K562 (cell line): ENCODE measurements around the gene SPEG. TPM values are rescaled to one million over a fixed set of nuclear protein-coding genes. Genes with fewer than 3 reads are reported as not detected.

ENCODE experiments used
- ATAC-seq: fragments of 200-7000 bp; cut with Tn5 transposase; 3 replicates; pipeline ENCODE4 v1.9.1; 2020; ENCODE audit warnings: moderate library complexity
- BruUV-seq: library from RNA; stranded (reverse); fragments of 400-500 nt; replicated peaks from 2 replicates; lab custom pipeline; 2021; lab: Mats Ljungman, UMichigan
- CTCF ChIA-PET: fragments of 300-600 bp; formaldehyde crosslinking; extraction: SDS; loops from one replicate; lab custom pipeline; 2021; ENCODE audit warnings: low intra/inter-chr PET ratio; lab: Yijun Ruan, JAX
- POLR2A ChIA-PET: fragments of 300-600, 350-650 bp; sonication (Branson Sonifier 250); formaldehyde crosslinking; extraction: SDS; loops from one replicate; lab custom pipeline; 2021; ENCODE audit warnings: antibody characterized with exemption, inconsistent platforms; lab: Yijun Ruan, JAX
- DNase-seq, 4 experiments: peaks; one replicate each; pipeline versions ENCODE4 v3.0.0 to v3.0.0-alpha.2; 2011 to 2018; ENCODE audit warnings: low spot score in 3 of 4, mixed read lengths in 3 of 4; ENCODE audit errors: extremely low read depth in 1 of 4
- FAIRE-seq: peaks from 2 replicates; lab custom pipeline; 2011; peaks lifted over from hg19 to GRCh38; lab: Jason Lieb, UNC
- H2AFZ ChIP-seq: 2 replicates; pipeline ENCODE4 v1.6.0; 2011; ENCODE audit warnings: low read depth, low read length, control low read depth, inconsistent platforms
- H3K27ac ChIP-seq: fragments of 200-600 bp; 3 replicates; pipeline ENCODE4 v1.8.0; 2011; ENCODE audit warnings: low read depth, mild to moderate bottlenecking, control low read depth, inconsistent platforms, low read length, moderate library complexity, mixed read lengths; ENCODE audit errors: extremely low read depth
- H3K27me3 ChIP-seq, 2 experiments: fragments of 300-600 bp in 1 of 2; 2 replicates in 1 of 2; 3 replicates in 1 of 2; pipeline versions ENCODE4 v1.6.0 to v1.8.0; 2011; ENCODE audit warnings: inconsistent platforms in 2 of 2, low read length in 2 of 2, mild to moderate bottlenecking in 1 of 2, mixed read lengths in 1 of 2, moderate library complexity in 1 of 2; ENCODE audit not compliant: control insufficient read depth in 2 of 2, insufficient read depth in 2 of 2
- H3K36me3 ChIP-seq: fragments of 300-600 bp; 3 replicates; pipeline ENCODE4 v1.8.0; 2011; ENCODE audit warnings: mild to moderate bottlenecking, low read length, inconsistent platforms; ENCODE audit not compliant: control insufficient read depth, insufficient read depth
- H3K4me1 ChIP-seq, 2 experiments: fragments of 200-600 bp in 1 of 2; replicated peaks in 1 of 2; 2 replicates in 1 of 2; 3 replicates in 1 of 2; pipeline versions ENCODE4 v1.5.1 to v1.8.0; 2011; ENCODE audit warnings: inconsistent platforms in 2 of 2, low read length in 2 of 2, mild to moderate bottlenecking in 1 of 2, mixed read lengths in 1 of 2, moderate library complexity in 1 of 2; ENCODE audit not compliant: control insufficient read depth in 2 of 2, insufficient read depth in 2 of 2
- H3K4me2 ChIP-seq: 2 replicates; pipeline ENCODE4 v1.6.1; 2011; ENCODE audit warnings: low read length, control low read depth, inconsistent platforms, mixed read lengths; ENCODE audit not compliant: insufficient read depth
- H3K4me3 ChIP-seq: fragments of 200-600 bp; sonication (generic), shearing (Covaris generic); 2 replicates; pipeline ENCODE4 v1.5.1; 2016; ENCODE audit warnings: control low read depth, inconsistent platforms
- H3K79me2 ChIP-seq: fragments of 200-600 bp; 3 replicates; pipeline ENCODE4 v1.8.0; 2011; ENCODE audit warnings: low read length, inconsistent platforms; ENCODE audit not compliant: control insufficient read depth, insufficient read depth
- H3K9ac ChIP-seq, 2 experiments: 2 replicates each; pipeline versions ENCODE4 v1.6.0 to v1.6.1; 2011; ENCODE audit warnings: low read depth in 2 of 2, low read length in 2 of 2, control low read depth in 1 of 2, inconsistent platforms in 1 of 2, mild to moderate bottlenecking in 1 of 2, mixed read lengths in 1 of 2; ENCODE audit not compliant: insufficient read depth in 1 of 2
- H3K9me1 ChIP-seq: one replicate; pipeline ENCODE4 v1.6.0; 2011; ENCODE audit warnings: inconsistent platforms, mild to moderate bottlenecking, low read length, moderate library complexity; ENCODE audit not compliant: control insufficient read depth, insufficient read depth
- H3K9me3 ChIP-seq: replicated peaks from 2 replicates; pipeline ENCODE4 v1.5.1; 2011; ENCODE audit warnings: low read depth, low read length, inconsistent platforms; ENCODE audit not compliant: control insufficient read depth, insufficient read depth
- H4K20me1 ChIP-seq: replicated peaks from 2 replicates; pipeline ENCODE4 v1.6.1; 2011; ENCODE audit warnings: low read length, inconsistent platforms, mixed read lengths; ENCODE audit not compliant: control insufficient read depth, insufficient read depth
- BCOR ChIP-seq: fragments of 450-650 bp; IDR thresholded peaks from 2 replicates; pipeline ENCODE4 v1.6.1; 2016
- CREB1 ChIP-seq, 2 experiments: sonication (generic) in 1 of 2; formaldehyde crosslinking in 1 of 2; IDR thresholded peaks; 2 replicates each; pipeline versions ENCODE4 v1.6.1 to v1.8.0; 2012 to 2022; ENCODE audit warnings: inconsistent platforms in 1 of 2, mild to moderate bottlenecking in 1 of 2, missing genetic modification reagents in 1 of 2, moderate library complexity in 1 of 2
- ELF2 ChIP-seq: fragments of 250-450 bp; sonication (Bioruptor Pico); IDR thresholded peaks from 2 replicates; pipeline ENCODE4 v1.5.0; 2021; ENCODE audit warnings: mild to moderate bottlenecking
- FIP1L1 ChIP-seq: fragments of 200-400 bp; formaldehyde crosslinking; IDR thresholded peaks from 2 replicates; pipeline ENCODE4 v1.6.1; 2018; ENCODE audit warnings: mild to moderate bottlenecking, low read depth, low read length; ENCODE audit not compliant: poor library complexity, severe bottlenecking
- HCFC1 ChIP-seq: IDR thresholded peaks from 2 replicates; pipeline ENCODE4 v1.6.1; 2012; ENCODE audit warnings: low read depth, low read length, improper control_type of control experiment
- NBN ChIP-seq: fragments of 450-650 bp; IDR thresholded peaks from 2 replicates; pipeline ENCODE4 v1.6.1; 2016; ENCODE audit warnings: low read depth, mild to moderate bottlenecking
- NFYB ChIP-seq: IDR thresholded peaks from 2 replicates; pipeline ENCODE4 v1.6.1; 2011; ENCODE audit warnings: mild to moderate bottlenecking, moderate library complexity; ENCODE audit not compliant: insufficient read length; ENCODE audit errors: extremely low read depth
- PML ChIP-seq: IDR thresholded peaks from 2 replicates; pipeline ENCODE4 v1.6.1; 2012; ENCODE audit warnings: low read length, inconsistent platforms
- TAF9B ChIP-seq: fragments of 450-650 bp; IDR thresholded peaks from 2 replicates; pipeline ENCODE4 v1.6.1; 2018; ENCODE audit warnings: mild to moderate bottlenecking; ENCODE audit not compliant: partially characterized antibody
- VEZF1 ChIP-seq: fragments of 200-800 bp; sonication (Bioruptor generic); IDR thresholded peaks from 2 replicates; pipeline ENCODE4 v1.6.1; 2017; ENCODE audit warnings: missing genetic modification characterization, missing compliant biosample characterization
- ZBED1 ChIP-seq: IDR thresholded peaks from 2 replicates; pipeline ENCODE4 v1.6.1; 2014
- ZNF639 ChIP-seq, 2 experiments: fragments of 200-800 bp in 1 of 2; sonication (Bioruptor generic) in 1 of 2; sonication (generic) in 1 of 2; formaldehyde crosslinking in 1 of 2; IDR thresholded peaks in 1 of 2; conservative IDR thresholded peaks in 1 of 2; 2 replicates each; pipeline versions ENCODE4 v1.5.0 to v1.6.1; 2016 to 2020; ENCODE audit warnings: missing compliant biosample characterization in 1 of 2, missing genetic modification characterization in 1 of 2, missing genetic modification reagents in 1 of 2
- ZNF740 ChIP-seq, 3 experiments: fragments of 200-800 bp in 1 of 3; sonication (Bioruptor generic) in 1 of 3; sonication (generic) in 1 of 3; formaldehyde crosslinking in 1 of 3; IDR thresholded peaks; 2 replicates each; pipeline versions ENCODE4 v1.6.1 to v1.8.0; 2016 to 2022; ENCODE audit warnings: mild to moderate bottlenecking in 2 of 3, missing compliant biosample characterization in 2 of 3, missing genetic modification characterization in 2 of 3, missing genetic modification reagents in 1 of 3
- WGBS: fragments of 100-300 bp; shearing (Covaris generic); methylation state at CpG from one replicate; pipeline ENCODE4 v1.1.6; 2016; ENCODE audit warnings: low coverage, mixed read lengths; ENCODE audit not compliant: insufficient coverage; ENCODE audit errors: missing lambda C conversion rate; 5-methylcytosine and 5-hydroxymethylcytosine counted together
- in situ Hi-C: fragments of 300-500 bp; cut with MboI; formaldehyde crosslinking; loops from 4 replicates; pipeline ENCODE4 v1.15.0; 2018; ENCODE audit warnings: inconsistent platforms, mixed read lengths
- intact Hi-C: fragments of 100-400 bp; cut with micrococcal nuclease; formaldehyde crosslinking; loops from 2 replicates; pipeline ENCODE4 v1.14.2; 2022
- polyA plus RNA-seq, 8 experiments: library from polyadenylated mRNA; depleted of rRNA in 4 of 8; stranded (reverse) in 5 of 8; unstranded in 3 of 8; fragments of >200 nt; fragmentation: Nextera tagmentation in 2 of 8; fragmentation: Illumina TruSeq in 1 of 8; extraction: Ambion mirVana in 2 of 8; extraction: Trizol in 1 of 8; gene quantifications; 2 replicates each; pipeline versions ENCODE4 v1.2.1 to v1.2.3, GENCODE V29; 2011 to 2014; ENCODE audit warnings: inconsistent platforms in 1 of 8, missing spikeins in 1 of 8
- total RNA-seq, 7 experiments: library from RNA; depleted of rRNA in 6 of 7; stranded (reverse); fragments of >200 nt in 6 of 7; fragmentation: Illumina TruSeq in 2 of 7; extraction: Trizol in 2 of 7; gene quantifications; 2 replicates each; pipeline versions ENCODE4 v1.2.1 to v1.2.3, GENCODE V29; 2011 to 2021; ENCODE audit warnings: low replicate concordance in 1 of 7

Gene SPEG
- total and polyA plus RNA-seq, 9 of the 15 experiments (the other 6 are each of a cell fraction or from before 2014, with no cell fraction given) = 0.49 to 8.7 (median 3.0) TPM

GRCh38 chr2:219497495-219498279 lies 63.0 kb downstream of the SPEG start (continued):
- TF ChIP-seq FIP1L1 (peak; percentile 55), CREB1 (IDR thresholded peaks at IDR 0.05) (no peak), CREB1 (CRISPR knock-in tag; IDR thresholded peaks at IDR 0.05) (0 out of 2 replicates have a peak, but pooled peaks have one; percentile 51), BCOR (peak; percentile 66; the same call in 1 of the 2 replicates), NBN (0 out of 2 replicates have a peak, but pooled peaks have one; percentile 28), PML (0 out of 2 replicates have a peak, but pooled peaks have one; percentile 24)

GRCh38 chr2:219498280-219499057 lies 63.8 kb downstream of the SPEG start, which contains the start of gene GMPPA:
TSS of gene GMPPA (plus strand) at chr2:219498891. CDS start at chr2:219499976, 1,085 bp downstream.
- Histone ChIP-seq H3K4me1 (peaks cover 47 to 60% of the 10 kb centered on the region in 2 experiments), H3K9me3 (no peaks in the 10 kb centered on the region), H3K79me2 (peaks cover 55% of the 10 kb centered on the region), H3K27me3 (no peaks in the 10 kb centered on the region), H3K9me1 (no peaks in the 10 kb centered on the region), H3K4me2 (peak within 1 kb of the TSS; percentile 96), H3K4me3 (peak within 1 kb of the TSS; percentile 64), H3K27ac (peak within 1 kb of the TSS; percentile 95), H3K36me3 (peaks cover 8% of the 10 kb centered on the region; the same call in 2 of the 3 replicates), H2AFZ (peak within 1 kb of the TSS; percentile 85), H3K9ac (peak within 1 kb of the TSS; percentile 88 to 98), H4K20me1 (no peaks in the 10 kb centered on the region)
- 0% methylated on average over 32 of the region's 49 CpGs for WGBS
- peak; percentile 74 to 95 (median 85) for DNase-seq
- FAIRE-seq = peak; percentile 96
- intact Hi-C loops (loop anchor here (1.0 kb wide), 3 partner anchors 12 to 28 kb away; no protein-coding TSS in a partner anchor), in situ Hi-C loops (no loop called here)
- POLR2A ChIA-PET = interaction anchor here (0.6 to 4.9 kb wide), 9 partner anchors 10 to 259 kb away, joined by 3 to 37 read pairs (median 5); partner anchors contain the start of gene ASIC4
- CTCF ChIA-PET = no interaction called here
- peak; percentile 85 for ATAC-seq
- TSS peak; percentile 92 for BruUV-seq
- TF ChIP-seq VEZF1 = peak; percentile 71
- TF ChIP-seq NFYB = no peak
- peak; percentile 94 for TF ChIP-seq HCFC1
- TF ChIP-seq TAF9B = peak; percentile 52
- no peak for TF ChIP-seq ZBED1
- peak; percentile 94 for TF ChIP-seq ELF2 (CRISPR knock-in tag)
- TF ChIP-seq ZNF740 (CRISPR knock-in tag; IDR thresholded peaks at IDR 0.05) = 0 out of 2 replicates have a peak, but pooled peaks have one; percentile 60
- no peak for TF ChIP-seq ZNF740 (tag; IDR thresholded peaks at IDR 0.05)
- peak in 1 of 2 experiments; percentile 27; a peak in 1 of 4 replicates for TF ChIP-seq ZNF639 (CRISPR knock-in tag; conservative IDR thresholded peaks at IDR 0.05 in 1 of 2, IDR thresholded peaks at IDR 0.05 in 1 of 2)
